Measurements from ENCODE around the gene CYSRT1. TPM values are rescaled to one million over a fixed set of nuclear protein-coding genes. Genes with fewer than 3 reads are reported as not detected.

CYSRT1 gene
- polyA plus RNA-seq, 1 experiment: 0.74 TPM

DNA sequence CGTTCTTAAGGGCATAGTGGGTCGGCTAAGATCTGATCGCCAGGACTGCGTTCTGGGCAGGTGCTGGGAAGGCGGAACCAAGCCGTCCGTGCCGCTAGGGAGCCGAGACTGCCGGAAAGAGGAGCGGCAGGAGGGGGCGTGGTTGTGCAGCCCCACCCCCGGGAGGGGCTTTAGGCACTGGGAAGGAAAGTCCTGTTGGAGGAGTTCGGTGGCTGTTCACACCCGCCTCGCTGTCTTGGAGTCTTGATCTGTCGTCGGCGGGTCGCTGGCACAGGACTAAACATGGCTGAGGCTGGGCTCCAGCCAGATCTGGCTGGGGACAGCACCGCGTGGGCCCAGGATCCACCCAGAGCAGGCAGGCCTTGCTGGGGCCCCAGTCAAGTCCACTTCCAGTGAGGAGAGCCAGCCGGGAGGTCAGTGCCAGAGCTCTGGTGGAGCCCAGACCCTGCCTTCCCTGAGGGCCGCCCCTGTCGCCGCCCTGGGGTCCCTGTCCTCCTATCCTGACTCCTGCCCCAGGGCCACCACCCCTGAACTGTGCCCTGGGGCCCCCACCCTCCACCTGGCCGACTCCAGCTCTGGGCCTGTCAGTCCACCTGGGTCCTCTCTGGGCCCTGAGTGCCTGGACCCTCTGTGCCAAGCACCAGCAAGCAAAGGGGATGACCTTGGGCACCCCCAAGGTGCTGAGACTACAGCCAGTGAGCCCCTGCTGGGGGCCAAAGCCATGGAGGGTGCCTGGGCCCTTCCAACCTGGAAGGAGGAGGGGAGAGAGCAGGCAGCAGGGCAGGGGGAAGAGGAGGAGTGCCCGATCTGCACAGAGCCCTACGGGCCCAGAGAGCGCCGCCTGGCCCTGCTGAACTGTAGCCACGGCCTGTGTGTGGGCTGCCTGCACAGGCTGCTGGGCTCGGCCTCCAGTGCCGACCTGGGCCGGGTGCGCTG, 7.4 kb upstream of the CYSRT1 start:
- CTCF ChIA-PET: interaction anchor here (0.9 kb wide), 1 partner anchor 13 kb away, joined by 3 read pairs; the partner anchor contains the start of gene SLC34A3
- no peaks in the 10 kb centered on the region for H3K27me3 ChIP-seq (ENCODE audit: control insufficient read depth, insufficient read depth, low read length)
- POLR2A ChIA-PET: no interaction called here
- DNase-seq (ENCODE audit: low read depth): no peak
- TF ChIP-seq, protein P1, sequence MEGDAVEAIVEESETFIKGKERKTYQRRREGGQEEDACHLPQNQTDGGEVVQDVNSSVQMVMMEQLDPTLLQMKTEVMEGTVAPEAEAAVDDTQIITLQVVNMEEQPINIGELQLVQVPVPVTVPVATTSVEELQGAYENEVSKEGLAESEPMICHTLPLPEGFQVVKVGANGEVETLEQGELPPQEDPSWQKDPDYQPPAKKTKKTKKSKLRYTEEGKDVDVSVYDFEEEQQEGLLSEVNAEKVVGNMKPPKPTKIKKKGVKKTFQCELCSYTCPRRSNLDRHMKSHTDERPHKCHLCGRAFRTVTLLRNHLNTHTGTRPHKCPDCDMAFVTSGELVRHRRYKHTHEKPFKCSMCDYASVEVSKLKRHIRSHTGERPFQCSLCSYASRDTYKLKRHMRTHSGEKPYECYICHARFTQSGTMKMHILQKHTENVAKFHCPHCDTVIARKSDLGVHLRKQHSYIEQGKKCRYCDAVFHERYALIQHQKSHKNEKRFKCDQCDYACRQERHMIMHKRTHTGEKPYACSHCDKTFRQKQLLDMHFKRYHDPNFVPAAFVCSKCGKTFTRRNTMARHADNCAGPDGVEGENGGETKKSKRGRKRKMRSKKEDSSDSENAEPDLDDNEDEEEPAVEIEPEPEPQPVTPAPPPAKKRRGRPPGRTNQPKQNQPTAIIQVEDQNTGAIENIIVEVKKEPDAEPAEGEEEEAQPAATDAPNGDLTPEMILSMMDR (IDR thresholded peaks at IDR 0.05; ENCODE audit: insufficient read depth, low read depth, low read length): no peak
- H3K36me3 ChIP-seq (ENCODE audit: control insufficient read depth, insufficient read depth, low read length): no peaks in the 10 kb centered on the region; the same call in none of the 2 replicates
- no peak overlapping the region for H3K4me3 ChIP-seq (ENCODE audit: low read depth, low read length)

DNA sequence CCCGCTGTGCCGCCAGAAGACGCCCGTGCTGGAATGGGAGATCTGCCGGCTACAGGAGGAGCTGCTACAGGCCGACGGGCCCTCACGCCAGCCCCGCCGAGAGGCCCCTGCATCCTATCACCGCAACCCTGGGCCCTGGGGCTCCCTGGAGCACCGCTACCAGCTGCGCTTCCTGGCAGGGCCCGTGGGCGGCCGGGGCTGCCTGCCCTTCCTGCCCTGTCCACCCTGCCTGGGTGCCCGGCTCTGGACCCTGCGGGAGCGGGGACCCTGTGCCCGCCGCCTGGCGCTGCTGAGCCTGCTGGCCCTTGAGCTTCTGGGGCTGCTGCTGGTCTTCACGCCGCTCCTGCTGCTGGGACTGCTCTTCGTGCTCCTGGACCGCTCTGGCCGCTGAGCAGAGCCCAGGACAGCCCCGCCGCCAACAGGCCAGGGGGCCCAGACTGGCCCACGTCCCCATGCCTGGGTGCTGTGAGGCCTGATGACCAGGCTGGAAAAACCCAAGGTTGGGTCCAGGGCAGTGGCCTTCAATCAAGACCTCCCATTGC, 6.7 kb upstream of the CYSRT1 start:
- H3K4me3 ChIP-seq (ENCODE audit: low read depth, low read length): no peak overlapping the region
- H3K36me3 ChIP-seq (ENCODE audit: control insufficient read depth, insufficient read depth, low read length): no peaks in the 10 kb centered on the region; the same call in none of the 2 replicates
- CTCF ChIA-PET: no interaction called here
- DNase-seq (ENCODE audit: low read depth): no peak
- TF ChIP-seq, protein P1 (IDR thresholded peaks at IDR 0.05; ENCODE audit: insufficient read depth, low read depth, low read length): no peak
- POLR2A ChIA-PET: no interaction called here
- H3K27me3 ChIP-seq (ENCODE audit: control insufficient read depth, insufficient read depth, low read length): no peaks in the 10 kb centered on the region

DNA sequence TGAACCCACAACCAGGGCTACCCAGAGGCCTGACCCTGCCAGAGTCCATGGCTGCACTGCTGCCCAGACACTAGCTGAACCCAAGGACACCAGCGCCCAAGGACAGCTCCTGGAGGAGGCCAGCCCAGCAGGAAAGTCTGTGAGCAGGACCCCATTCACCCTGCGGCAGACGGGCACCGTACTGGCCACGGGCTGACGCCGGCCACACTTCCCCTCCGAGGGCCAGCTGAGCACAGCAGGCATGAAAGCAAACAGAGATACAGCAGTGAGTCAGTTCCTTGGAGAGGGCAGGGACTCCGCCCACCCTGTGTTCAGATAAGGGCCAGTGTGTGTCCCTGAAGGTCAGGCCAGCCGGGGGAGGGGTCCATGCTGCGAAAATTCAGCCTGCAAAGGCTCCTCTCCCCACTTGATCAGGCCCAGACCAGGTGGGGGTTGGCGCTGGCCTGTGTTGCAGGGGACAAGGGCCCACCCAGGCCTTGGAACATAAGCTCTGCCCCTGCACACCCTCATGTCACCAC, 6.2 kb upstream of the CYSRT1 start:
- Histone ChIP-seq H3K4me3 (ENCODE audit: low read depth, low read length) (no peak overlapping the region), H3K36me3 (ENCODE audit: control insufficient read depth, insufficient read depth, low read length) (no peaks in the 10 kb centered on the region; the same call in none of the 2 replicates), H3K27me3 (ENCODE audit: control insufficient read depth, insufficient read depth, low read length) (no peaks in the 10 kb centered on the region)
- POLR2A ChIA-PET: no interaction called here
- no peak for DNase-seq (ENCODE audit: low read depth)
- TF ChIP-seq, protein P1 (IDR thresholded peaks at IDR 0.05; ENCODE audit: insufficient read depth, low read depth, low read length): no peak
- CTCF ChIA-PET: no interaction called here

DNA sequence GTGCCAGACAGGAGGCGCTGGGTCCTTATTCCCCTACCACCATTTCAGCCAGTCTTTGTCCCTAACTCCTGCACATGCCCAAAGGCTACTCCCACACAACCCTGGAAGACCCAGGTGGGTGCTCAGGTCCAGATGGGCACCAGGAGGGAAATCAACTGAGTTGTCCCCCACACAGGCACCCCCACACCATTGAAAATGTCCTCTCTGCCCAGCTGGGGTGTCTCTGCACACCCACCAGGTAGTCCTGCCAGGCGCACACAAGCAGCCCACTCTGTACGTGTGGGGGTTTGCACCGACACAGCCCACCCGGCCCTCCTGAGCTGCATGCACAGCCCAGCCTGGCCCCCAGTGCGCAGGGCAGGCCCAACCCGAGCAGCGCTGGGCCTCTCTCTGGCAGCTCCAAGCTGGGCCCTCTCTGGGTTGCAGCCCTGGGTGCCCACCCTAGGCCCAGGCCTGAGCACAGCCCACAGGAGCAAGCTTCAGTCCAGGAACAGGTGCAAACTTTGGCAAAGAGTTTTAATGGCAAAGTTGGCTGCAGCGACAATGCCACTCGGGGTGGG, 5.1 kb upstream of the CYSRT1 start:
- CTCF ChIA-PET: no interaction called here

More for the DNA sequence above, 5.1 kb upstream of the CYSRT1 start:
- Histone ChIP-seq H3K27me3 (ENCODE audit: control insufficient read depth, insufficient read depth, low read length) (no peaks in the 10 kb centered on the region), H3K4me3 (ENCODE audit: low read depth, low read length) (no peak overlapping the region), H3K36me3 (ENCODE audit: control insufficient read depth, insufficient read depth, low read length) (no peaks in the 10 kb centered on the region; the same call in none of the 2 replicates)
- TF ChIP-seq, protein P1 (IDR thresholded peaks at IDR 0.05; ENCODE audit: insufficient read depth, low read depth, low read length): no peak
- POLR2A ChIA-PET: no interaction called here
- no peak for DNase-seq (ENCODE audit: low read depth)

Data from BJ (cell line).